Activated CD8-positive, alpha-beta memory T cell treated with anti-CD3 and anti-CD28 coated beads, Interleukin-2, amount 10 ng/mL, durations not matched to agents 7 days and 5 days (primary cell): ENCODE data around the gene TSPY10. TPM values are rescaled to one million over a fixed set of nuclear protein-coding genes. Genes with fewer than 3 reads are reported as not detected.
"Not testable (repeated sequence)": the region's sequence is repeated elsewhere in the genome, so short reads cannot be mapped to it uniquely, and the experiment has no call there.

ENCODE experiments used
- ATAC-seq: fragments of 150-1000 bp; cut with Tn5 transposase; one replicate; pipeline ENCODE4 v1.10.0; 2021; ENCODE audit warnings: moderate library complexity
- CTCF ChIA-PET: fragments of 350-600 bp; sonication (Branson Sonifier 250); formaldehyde crosslinking; loops from one replicate; lab custom pipeline; 2021; ENCODE audit warnings: antibody characterized with exemption; lab: Charles Lee
- DNase-seq: peaks from one replicate; pipeline ENCODE4 v3.0.0-alpha.2; 2020
- H3K27ac Mint-ChIP-seq: one replicate; pipeline ENCODE4 v1.8.0; 2021; ENCODE audit warnings: mild to moderate bottlenecking, mixed read lengths
- H3K27me3 Mint-ChIP-seq: one replicate; pipeline ENCODE4 v1.8.0; 2021; ENCODE audit warnings: mixed read lengths
- H3K36me3 Mint-ChIP-seq: one replicate; pipeline ENCODE4 v1.8.0; 2021; ENCODE audit warnings: mild to moderate bottlenecking, mixed read lengths
- H3K4me1 Mint-ChIP-seq: one replicate; pipeline ENCODE4 v1.8.0; 2021; ENCODE audit warnings: mixed read lengths
- H3K4me3 Mint-ChIP-seq: one replicate; pipeline ENCODE4 v1.8.0; 2021; ENCODE audit warnings: mild to moderate bottlenecking, moderate library complexity, mixed read lengths
- H3K9me3 Mint-ChIP-seq: one replicate; pipeline ENCODE4 v1.8.0; 2022; ENCODE audit warnings: low read depth, mixed read lengths
- total RNA-seq, 2 experiments: library from RNA; stranded (reverse); gene quantifications; one replicate each; pipeline ENCODE4 v1.2.3, GENCODE V29; 2021

TSPY10 gene, protein sequence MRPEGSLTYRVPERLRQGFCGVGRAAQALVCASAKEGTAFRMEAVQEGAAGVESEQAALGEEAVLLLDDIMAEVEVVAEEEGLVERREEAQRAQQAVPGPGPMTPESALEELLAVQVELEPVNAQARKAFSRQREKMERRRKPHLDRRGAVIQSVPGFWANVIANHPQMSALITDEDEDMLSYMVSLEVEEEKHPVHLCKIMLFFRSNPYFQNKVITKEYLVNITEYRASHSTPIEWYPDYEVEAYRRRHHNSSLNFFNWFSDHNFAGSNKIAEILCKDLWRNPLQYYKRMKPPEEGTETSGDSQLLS
- total RNA-seq, result not detected

DNA sequence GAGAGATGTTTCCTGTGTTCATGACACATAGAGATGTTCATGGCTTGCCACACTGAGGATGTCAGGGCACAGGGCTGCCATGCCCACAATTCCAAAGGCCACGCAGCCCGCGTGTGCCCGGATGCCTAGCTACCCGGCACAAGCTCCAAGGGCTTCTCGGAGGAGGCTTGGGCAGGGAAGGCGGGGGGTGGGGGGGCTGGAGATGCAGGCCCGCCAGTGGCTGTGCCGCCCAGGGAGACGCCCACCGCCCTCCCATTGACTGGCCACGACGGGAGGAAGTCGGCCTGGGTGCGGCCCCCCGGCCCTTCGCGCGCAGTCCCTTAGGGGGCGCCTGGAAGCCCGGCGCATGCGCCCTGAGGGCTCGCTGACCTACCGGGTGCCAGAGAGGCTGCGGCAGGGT, at the start of gene TSPY10:
TSPY10 (plus strand) TSS at position 301 of the 400 bp plus-strand sequence; CDS start at position 347, 46 bp downstream.
- H3K4me1 Mint-ChIP-seq, ATAC-seq, H3K9me3 Mint-ChIP-seq, CTCF ChIA-PET, DNase-seq, H3K27ac Mint-ChIP-seq, H3K4me3 Mint-ChIP-seq, H3K27me3 Mint-ChIP-seq, H3K36me3 Mint-ChIP-seq: not testable (repeated sequence)

DNA sequence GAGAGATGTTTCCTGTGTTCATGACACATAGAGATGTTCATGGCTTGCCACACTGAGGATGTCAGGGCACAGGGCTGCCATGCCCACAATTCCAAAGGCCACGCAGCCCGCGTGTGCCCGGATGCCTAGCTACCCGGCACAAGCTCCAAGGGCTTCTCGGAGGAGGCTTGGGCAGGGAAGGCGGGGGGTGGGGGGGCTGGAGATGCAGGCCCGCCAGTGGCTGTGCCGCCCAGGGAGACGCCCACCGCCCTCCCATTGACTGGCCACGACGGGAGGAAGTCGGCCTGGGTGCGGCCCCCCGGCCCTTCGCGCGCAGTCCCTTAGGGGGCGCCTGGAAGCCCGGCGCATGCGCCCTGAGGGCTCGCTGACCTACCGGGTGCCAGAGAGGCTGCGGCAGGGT, 40.7 kb upstream of the TSPY10 start, which contains the start of gene TSPY9:
TSPY9 (plus strand) TSS at position 301 of the 400 bp plus-strand sequence; CDS start at position 347, 46 bp downstream.
- H3K4me1 Mint-ChIP-seq, DNase-seq, H3K36me3 Mint-ChIP-seq, ATAC-seq, H3K27me3 Mint-ChIP-seq, H3K27ac Mint-ChIP-seq, H3K4me3 Mint-ChIP-seq, H3K9me3 Mint-ChIP-seq, CTCF ChIA-PET: not testable (repeated sequence)

DNA sequence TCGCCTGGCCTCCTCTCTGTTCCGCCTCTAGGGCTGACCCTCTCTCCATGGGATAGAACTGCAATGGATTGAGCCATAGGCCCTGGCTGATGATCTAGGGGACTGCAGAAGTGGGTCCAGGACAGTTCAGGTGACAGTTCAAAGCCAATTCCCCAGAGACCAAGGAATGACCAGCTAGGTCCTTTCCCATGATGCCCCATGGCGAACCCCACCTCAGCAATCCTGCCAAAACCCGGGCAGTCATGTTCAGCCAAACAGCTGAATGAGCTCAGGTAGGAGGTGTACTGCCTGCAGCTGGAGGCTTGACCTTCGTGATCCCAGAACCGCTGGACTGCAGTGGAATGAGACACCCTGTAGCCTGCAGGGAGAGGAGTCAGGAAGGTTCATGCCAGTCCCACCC, 23.3 kb upstream of the TSPY10 start:
- peak; percentile 37 for DNase-seq
- H3K36me3 Mint-ChIP-seq, result not testable (repeated sequence)

DNA sequence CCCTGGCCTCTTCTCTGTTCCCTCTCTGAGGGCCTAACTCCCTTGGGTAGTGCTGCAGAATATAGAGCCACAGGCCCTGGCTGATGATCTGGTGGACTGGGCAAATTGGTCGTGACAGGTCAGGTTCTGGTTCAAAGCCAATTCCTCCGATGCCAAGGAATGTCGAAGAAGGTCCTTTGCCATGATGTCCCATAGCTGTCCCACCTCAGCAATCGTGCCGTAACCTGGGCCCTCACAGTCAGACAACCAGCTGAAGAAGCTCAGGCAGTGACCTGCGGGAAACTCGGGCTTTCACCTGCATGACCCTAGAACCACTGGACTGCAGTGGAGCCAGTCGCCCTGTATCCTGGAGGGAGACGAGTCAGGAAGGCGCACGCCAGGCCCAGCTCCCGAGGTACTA, 11.4 kb upstream of the TSPY10 start:
- H3K9me3 Mint-ChIP-seq, ATAC-seq, CTCF ChIA-PET, H3K27me3 Mint-ChIP-seq, DNase-seq, H3K36me3 Mint-ChIP-seq, H3K27ac Mint-ChIP-seq, H3K4me1 Mint-ChIP-seq, H3K4me3 Mint-ChIP-seq: not testable (repeated sequence)

More for the DNA sequence above, 23.3 kb upstream of the TSPY10 start:
- ATAC-seq, H3K27me3 Mint-ChIP-seq, H3K4me3 Mint-ChIP-seq, H3K4me1 Mint-ChIP-seq, H3K27ac Mint-ChIP-seq, CTCF ChIA-PET, H3K9me3 Mint-ChIP-seq: not testable (repeated sequence)

Other genes starting within 250 kb of the TSPY10 start
- not detected for gene TSPY4, start 190.4 kb upstream of the TSPY10 start, total RNA-seq
- not detected for gene TSPY8, start 170.1 kb upstream of the TSPY10 start, total RNA-seq
- gene TSPY3, start 129.5 kb upstream of the TSPY10 start, total RNA-seq, result not detected
- not detected for gene TSPY1, start 60.9 kb upstream of the TSPY10 start, total RNA-seq
- gene TSPY9, start 40.6 kb upstream of the TSPY10 start, total RNA-seq, result not detected